Immature natural killer cell (primary cell): ENCODE data around the gene PRTFDC1. TPM values are rescaled to one million over a fixed set of nuclear protein-coding genes. Genes with fewer than 3 reads are reported as not detected.

Source experiments
- DNase-seq, 3 donors: peaks; one replicate each; pipeline ENCODE4 v3.0.0; 2022; ENCODE audit warnings: mixed read lengths in 1 of 3
- H3K27ac Mint-ChIP-seq, 6 donors: one replicate each; pipeline ENCODE4 v1.8.0; 2020; ENCODE audit warnings: mixed read lengths in 6 of 6, mild to moderate bottlenecking in 5 of 6, inconsistent platforms in 4 of 6, moderate library complexity in 3 of 6
- H3K27me3 Mint-ChIP-seq, 3 donors: one replicate each; pipeline ENCODE4 v1.8.0; 2020 to 2021; ENCODE audit warnings: low read depth in 3 of 3, mild to moderate bottlenecking in 3 of 3, mixed read lengths in 3 of 3, moderate library complexity in 3 of 3, inconsistent platforms in 1 of 3
- H3K36me3 Mint-ChIP-seq, 3 donors: one replicate each; pipeline ENCODE4 v1.8.0; 2020; ENCODE audit warnings: mixed read lengths in 3 of 3, inconsistent platforms in 2 of 3, mild to moderate bottlenecking in 2 of 3
- H3K4me1 Mint-ChIP-seq, 2 donors: one replicate each; pipeline ENCODE4 v1.8.0; 2020; ENCODE audit warnings: inconsistent platforms in 2 of 2, mild to moderate bottlenecking in 2 of 2, mixed read lengths in 2 of 2, moderate library complexity in 1 of 2
- H3K4me3 Mint-ChIP-seq, 5 donors: one replicate each; pipeline ENCODE4 v1.8.0; 2020; ENCODE audit warnings: mild to moderate bottlenecking in 5 of 5, mixed read lengths in 5 of 5, inconsistent platforms in 3 of 5, moderate library complexity in 3 of 5
- H3K9me3 Mint-ChIP-seq, 6 donors: one replicate each; pipeline ENCODE4 v1.8.0; 2020; ENCODE audit warnings: mild to moderate bottlenecking in 6 of 6, mixed read lengths in 6 of 6, inconsistent platforms in 4 of 6, moderate library complexity in 3 of 6
- polyA plus RNA-seq, 3 donors: library from polyadenylated mRNA; unstranded; fragments of 300-500 nt; fragmentation: Illumina TruSeq; gene quantifications; one replicate each; pipeline ENCODE4 v1.2.3, GENCODE V29; 2021

Gene PRTFDC1
- polyA plus RNA-seq, 3 donors from 2014 or later, result 0.40 to 1.3 TPM; not detected in 1

- H3K36me3 Mint-ChIP-seq, result peaks cover 0 to 28% (median 28%) of the 10 kb centered on the region in 3 donors
- H3K9me3 Mint-ChIP-seq, result no peaks in the 10 kb centered on the region
- H3K4me1 Mint-ChIP-seq, result peaks cover 19 to 23% of the 10 kb centered on the region in 2 donors
- H3K27me3 Mint-ChIP-seq, result peaks cover 0 to 3% (median 0%) of the 10 kb centered on the region in 3 donors
- no peak overlapping the region for H3K4me3 Mint-ChIP-seq
- H3K27ac Mint-ChIP-seq, result no peak overlapping the region
- no peak for DNase-seq
Measured at GRCh38 chr10:24902400-24902728, 50.0 kb downstream of the PRTFDC1 start.

DNA sequence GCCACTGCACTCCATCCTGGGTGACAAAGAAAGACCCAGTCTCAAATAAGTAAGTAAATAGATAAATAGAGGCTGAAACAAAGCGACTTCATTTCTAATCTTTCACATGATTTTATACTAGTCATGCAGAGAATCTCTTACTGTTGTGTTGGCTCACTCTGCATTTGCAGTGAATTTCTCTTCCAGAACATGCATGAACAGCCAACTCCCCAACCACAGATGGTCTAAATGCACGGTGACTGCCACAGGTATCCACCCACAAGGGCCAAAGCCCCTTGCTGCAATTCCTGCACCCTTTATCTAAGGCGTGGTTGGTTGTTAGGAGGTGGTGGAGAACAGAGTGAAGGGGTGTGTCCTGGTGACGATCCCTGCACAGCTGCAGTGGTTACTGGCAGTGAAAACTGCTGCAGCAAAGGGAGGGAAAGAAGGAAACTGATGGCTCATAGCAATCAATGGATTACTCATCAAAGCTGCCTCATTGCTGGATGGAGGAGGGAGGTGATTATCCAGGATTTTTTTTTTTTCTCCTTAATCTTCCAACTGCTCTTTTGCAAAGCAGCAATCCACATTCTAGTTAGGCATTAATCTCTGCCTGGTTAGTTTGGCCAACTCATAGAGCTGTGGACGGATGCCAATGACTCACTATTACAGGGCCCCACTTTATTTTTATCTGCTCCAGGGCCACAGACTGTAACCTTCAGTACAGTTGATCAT is 50.6 kb downstream of the PRTFDC1 start:
- Mint-ChIP-seq H3K27me3 (peaks cover 0 to 3% (median 0%) of the 10 kb centered on the region in 3 donors), H3K27ac (peak overlapping the region; percentile 1 to 46 (median 32))

DNA sequence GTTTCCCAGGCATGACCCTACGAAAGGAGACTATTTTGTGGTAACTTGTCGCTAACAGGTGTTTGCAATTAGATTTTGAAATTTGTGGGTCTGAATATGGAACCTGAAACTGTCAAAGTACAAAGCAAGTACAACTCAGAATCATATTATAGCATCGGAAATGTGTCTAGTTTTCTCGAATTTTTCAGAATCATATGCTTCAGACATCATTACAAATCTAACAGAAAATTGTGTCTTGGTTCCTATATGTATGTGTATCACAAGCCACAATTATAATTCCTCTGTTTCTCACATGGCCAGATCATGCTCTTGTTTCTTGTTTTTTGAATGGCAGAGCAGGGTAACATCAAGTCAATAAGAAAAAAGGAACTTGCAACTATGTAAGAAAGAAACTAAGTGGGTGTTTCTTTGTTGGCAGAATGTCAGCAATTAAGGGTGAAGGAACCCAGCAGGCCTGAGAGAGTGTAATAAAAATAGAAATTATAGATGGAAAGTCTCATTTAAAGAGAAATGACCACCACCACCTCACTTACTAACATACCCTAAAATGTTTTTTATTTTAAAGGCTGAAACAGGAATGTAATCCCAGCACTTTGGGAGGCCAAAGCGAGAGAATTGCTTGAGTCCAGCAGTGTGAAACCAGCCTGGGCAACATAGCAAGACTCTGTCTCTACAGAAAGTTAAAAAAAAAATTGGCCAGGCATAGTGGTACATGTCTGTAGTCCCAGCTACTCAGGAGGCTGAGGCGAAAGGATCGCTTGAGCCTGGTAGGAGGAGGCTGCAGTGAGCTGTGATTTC is 51.3 kb downstream of the PRTFDC1 start:
- Mint-ChIP-seq H3K9me3 (no peaks in the 10 kb centered on the region), H3K27ac (peak overlapping the region in 3 of 6 donors; percentile 23 to 41 (median 24)), H3K4me1 (peaks cover 25 to 28% of the 10 kb centered on the region in 2 donors)

More for the DNA sequence above, 50.6 kb downstream of the PRTFDC1 start:
- Mint-ChIP-seq H3K9me3 (no peaks in the 10 kb centered on the region), H3K36me3 (peaks cover 0 to 28% (median 28%) of the 10 kb centered on the region in 3 donors), H3K4me1 (peaks cover 24 to 28% of the 10 kb centered on the region in 2 donors), H3K4me3 (no peak overlapping the region)
- no peak for DNase-seq

DNA sequence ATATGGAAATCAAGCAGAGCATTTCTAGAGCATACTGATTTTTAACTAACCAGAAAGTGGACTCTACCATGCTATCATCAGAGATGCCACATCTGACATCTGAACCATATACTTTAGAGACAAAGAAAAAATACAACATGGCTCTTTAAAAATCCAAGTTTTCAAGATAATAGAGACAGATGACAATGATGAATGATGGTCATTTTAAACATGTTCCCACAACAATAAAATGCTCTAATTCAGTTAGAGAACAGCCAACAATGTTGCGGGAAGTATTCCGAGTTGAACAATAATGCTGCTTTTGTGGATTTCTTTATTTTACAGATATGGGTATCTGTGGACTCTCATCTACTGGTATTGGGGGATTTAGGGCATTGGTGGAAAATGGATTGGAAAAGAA is 52.8 kb downstream of the PRTFDC1 start:
- Mint-ChIP-seq H3K4me1 (peaks cover 36 to 43% of the 10 kb centered on the region in 2 donors), H3K36me3 (peaks cover 0 to 22% (median 21%) of the 10 kb centered on the region in 3 donors), H3K27ac (no peak overlapping the region), H3K27me3 (peaks cover 0 to 3% (median 2%) of the 10 kb centered on the region in 3 donors), H3K4me3 (no peak overlapping the region), H3K9me3 (no peaks in the 10 kb centered on the region)
- no peak for DNase-seq

More for the DNA sequence above, 51.3 kb downstream of the PRTFDC1 start:
- Mint-ChIP-seq H3K4me3 (no peak overlapping the region), H3K27me3 (peaks cover 0 to 3% (median 0%) of the 10 kb centered on the region in 3 donors), H3K36me3 (peaks cover 0 to 28% (median 21%) of the 10 kb centered on the region in 3 donors)
- no peak for DNase-seq

DNA sequence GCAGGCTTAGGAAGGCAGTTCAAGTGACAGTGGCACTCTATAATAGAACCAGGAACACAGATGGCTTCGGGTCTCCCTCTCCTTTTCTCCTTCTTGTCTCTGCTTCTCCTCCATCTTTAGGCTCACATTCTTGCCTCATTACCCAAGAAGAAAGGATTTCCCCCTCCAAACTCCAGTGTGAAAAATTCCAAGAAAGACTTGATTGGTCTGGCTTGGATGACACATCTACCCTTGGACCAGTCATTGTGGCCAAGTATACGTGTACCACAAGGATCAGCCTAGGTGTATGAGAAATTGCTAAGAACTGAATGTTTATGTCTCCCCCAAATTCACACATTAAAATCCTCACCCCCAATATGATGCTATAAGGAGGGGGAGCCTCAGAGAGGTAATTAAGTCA is 53.9 kb downstream of the PRTFDC1 start:
- Mint-ChIP-seq H3K36me3 (peaks cover 0 to 21% (median 19%) of the 10 kb centered on the region in 3 donors), H3K4me1 (peaks cover 46 to 54% of the 10 kb centered on the region in 2 donors), H3K27me3 (peaks cover 0 to 3% (median 2%) of the 10 kb centered on the region in 3 donors), H3K27ac (no peak overlapping the region), H3K9me3 (no peaks in the 10 kb centered on the region), H3K4me3 (no peak overlapping the region)
- no peak for DNase-seq

DNA sequence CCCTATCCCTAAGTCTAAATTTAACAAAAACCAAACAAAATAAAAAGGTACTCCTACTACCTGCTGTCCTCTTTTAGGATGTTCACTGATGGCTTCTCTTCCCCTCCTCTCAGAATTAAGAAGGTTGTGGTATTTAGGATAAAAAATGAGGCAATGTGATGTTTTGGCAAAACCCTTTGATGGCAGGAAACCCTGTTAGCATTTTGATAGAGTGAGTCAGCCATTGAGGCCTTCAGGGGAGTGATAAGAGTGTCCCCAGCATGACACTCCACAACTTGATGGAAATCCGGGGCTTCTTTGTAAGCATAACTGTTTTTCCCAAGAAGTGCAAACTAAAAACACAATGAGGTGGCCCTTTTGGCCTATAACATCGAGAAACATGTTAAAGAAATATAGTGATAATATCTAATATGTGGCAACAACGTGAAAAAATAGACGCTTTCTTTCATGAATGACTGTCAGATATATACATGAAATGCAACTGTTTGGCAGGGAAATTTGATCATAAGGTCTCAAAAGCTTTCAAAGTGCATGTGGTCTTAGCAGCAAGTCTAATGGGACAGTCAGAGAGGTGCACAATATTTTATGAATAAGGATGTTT is 55.0 kb downstream of the PRTFDC1 start:
- Mint-ChIP-seq H3K4me1 (peaks cover 51 to 63% of the 10 kb centered on the region in 2 donors), H3K4me3 (no peak overlapping the region), H3K36me3 (peaks cover 0 to 25% (median 19%) of the 10 kb centered on the region in 3 donors), H3K27ac (peak overlapping the region in 5 of 6 donors; percentile 7 to 76 (median 18)), H3K9me3 (no peaks in the 10 kb centered on the region), H3K27me3 (peaks cover 0 to 4% (median 2%) of the 10 kb centered on the region in 3 donors)
- no peak for DNase-seq

DNA sequence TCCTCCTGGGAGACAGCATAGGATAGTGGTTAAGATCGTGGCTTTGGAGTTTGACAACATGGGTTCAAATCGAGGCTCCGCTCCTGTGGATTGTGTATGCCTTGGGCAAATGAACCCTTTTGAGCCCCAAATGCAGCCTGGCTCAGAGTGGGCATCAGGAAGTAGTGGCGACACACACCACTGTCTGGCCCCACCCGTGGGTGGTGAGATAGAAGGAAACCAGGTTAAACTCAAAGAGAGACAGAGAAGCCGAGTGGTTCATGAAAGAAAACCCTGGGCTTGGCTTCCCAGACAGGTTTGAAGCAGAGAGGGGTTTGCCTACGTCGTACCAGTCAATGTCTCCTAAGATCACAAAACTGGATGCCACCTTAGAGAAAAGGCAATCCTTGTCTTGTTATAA is 57.7 kb downstream of the PRTFDC1 start:
- H3K36me3 Mint-ChIP-seq, result peaks cover 4 to 35% (median 22%) of the 10 kb centered on the region in 3 donors
- peak; percentile 48 to 55 (median 50) for DNase-seq
- peak overlapping the region; percentile 86 to 92 (median 92) for H3K4me3 Mint-ChIP-seq
- peaks cover 48 to 66% of the 10 kb centered on the region in 2 donors for H3K4me1 Mint-ChIP-seq
- H3K27me3 Mint-ChIP-seq, result peaks cover 0 to 2% (median 1%) of the 10 kb centered on the region in 3 donors
- H3K27ac Mint-ChIP-seq, result peak overlapping the region; percentile 96 to 98 (median 98)
- H3K9me3 Mint-ChIP-seq, result no peaks in the 10 kb centered on the region

DNA sequence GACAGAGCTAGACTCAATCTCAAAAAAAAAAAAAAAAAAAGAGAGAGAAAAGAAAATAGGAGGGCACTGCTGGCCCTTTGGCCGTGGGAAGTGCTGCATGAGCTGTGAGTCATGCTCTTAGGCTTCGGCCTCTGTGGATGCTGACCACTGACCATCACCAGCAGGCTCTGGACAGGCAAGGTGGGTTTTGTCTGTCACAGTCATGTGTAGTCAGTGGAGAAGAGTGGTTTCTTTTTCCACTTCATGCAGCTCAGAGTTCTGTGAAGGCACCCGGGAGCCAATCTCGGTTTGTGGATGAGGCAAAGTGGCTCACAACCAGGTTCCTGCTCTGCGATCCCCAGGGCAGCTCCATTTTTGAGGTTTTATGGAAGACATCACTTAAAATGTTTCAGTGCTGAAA is 58.1 kb downstream of the PRTFDC1 start:
- peaks cover 4 to 36% (median 25%) of the 10 kb centered on the region in 3 donors for H3K36me3 Mint-ChIP-seq
- peaks cover under 1 to 2% (median 2%) of the 10 kb centered on the region in 3 donors for H3K27me3 Mint-ChIP-seq

GRCh38 chr10:24893127-24893526 is 59.3 kb downstream of the PRTFDC1 start:
- Mint-ChIP-seq H3K27me3 (peaks cover 2 to 3% (median 3%) of the 10 kb centered on the region in 3 donors), H3K4me1 (peaks cover 64 to 82% of the 10 kb centered on the region in 2 donors), H3K36me3 (peaks cover 4 to 29% (median 20%) of the 10 kb centered on the region in 3 donors), H3K9me3 (no peaks in the 10 kb centered on the region), H3K27ac (peak overlapping the region; percentile 74 to 98 (median 96)), H3K4me3 (no peak overlapping the region)
- DNase-seq, result no peak

More for the DNA sequence above, 58.1 kb downstream of the PRTFDC1 start:
- peak overlapping the region; percentile 96 to 98 (median 98) for H3K27ac Mint-ChIP-seq
- peak; percentile 30 to 32 (median 31) for DNase-seq
- peak overlapping the region; percentile 86 to 92 (median 92) for H3K4me3 Mint-ChIP-seq
- H3K9me3 Mint-ChIP-seq, result no peaks in the 10 kb centered on the region
- peaks cover 52 to 70% of the 10 kb centered on the region in 2 donors for H3K4me1 Mint-ChIP-seq

- no peak overlapping the region for H3K4me3 Mint-ChIP-seq
- peak overlapping the region in 1 of 6 donors; percentile 36 for H3K27ac Mint-ChIP-seq
- peaks cover 65 to 86% of the 10 kb centered on the region in 2 donors for H3K4me1 Mint-ChIP-seq
Measured at GRCh38 chr10:24891823-24892222, 60.6 kb downstream of the PRTFDC1 start.

DNA sequence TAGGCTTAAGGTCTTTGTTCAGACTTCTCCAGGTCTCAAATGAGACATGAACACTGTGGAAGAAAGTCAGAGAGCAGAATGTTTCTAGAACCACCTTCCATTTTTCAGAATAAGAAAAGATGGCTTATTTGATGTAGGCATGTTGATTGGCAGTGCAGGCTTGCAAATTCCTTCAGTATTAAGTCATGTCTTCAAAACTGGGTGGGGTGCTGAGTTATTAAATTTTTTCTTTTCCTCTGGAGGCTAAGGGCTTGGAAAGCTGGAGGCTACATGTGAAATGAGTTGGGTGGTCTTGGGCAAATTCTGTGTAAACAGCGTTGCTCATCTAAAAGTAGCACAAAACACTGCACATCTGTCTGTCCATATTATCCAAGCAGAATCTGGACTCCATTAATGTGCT is 62.8 kb downstream of the PRTFDC1 start:
- Mint-ChIP-seq H3K27ac (peak overlapping the region in 5 of 6 donors; percentile 65 to 88 (median 82)), H3K27me3 (peaks cover 6 to 8% (median 6%) of the 10 kb centered on the region in 3 donors), H3K4me3 (no peak overlapping the region), H3K4me1 (peaks cover 67 to 93% of the 10 kb centered on the region in 2 donors), H3K36me3 (peaks cover 4 to 21% (median 17%) of the 10 kb centered on the region in 3 donors), H3K9me3 (no peaks in the 10 kb centered on the region)
- no peak for DNase-seq

More at GRCh38 chr10:24891823-24892222, 60.6 kb downstream of the PRTFDC1 start:
- H3K27me3 Mint-ChIP-seq, result peaks cover 6 to 8% (median 8%) of the 10 kb centered on the region in 3 donors
- no peak for DNase-seq
- H3K9me3 Mint-ChIP-seq, result no peaks in the 10 kb centered on the region
- H3K36me3 Mint-ChIP-seq, result peaks cover 4 to 24% (median 20%) of the 10 kb centered on the region in 3 donors

DNA sequence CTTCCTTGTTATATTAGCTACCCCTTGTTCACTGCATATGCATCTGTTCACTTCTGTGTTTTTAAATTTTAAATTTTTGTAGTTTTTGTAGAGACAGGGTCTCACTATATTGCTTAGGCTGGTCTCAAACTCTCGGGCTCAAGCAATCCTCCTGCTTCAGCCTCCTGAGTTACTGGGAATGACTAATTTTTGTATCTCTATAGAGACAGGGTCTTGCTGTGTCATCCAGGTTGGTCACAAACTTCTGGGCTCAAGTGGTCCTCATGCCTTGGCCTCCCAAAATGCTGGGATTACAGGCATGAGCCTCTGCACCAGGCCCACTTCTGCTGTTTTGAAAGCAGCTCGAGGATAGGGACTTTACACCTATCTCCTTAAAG is 64.6 kb downstream of the PRTFDC1 start:
- peak overlapping the region; percentile 85 to 97 (median 90) for H3K27ac Mint-ChIP-seq
- H3K27me3 Mint-ChIP-seq, result peaks cover 6 to 7% (median 6%) of the 10 kb centered on the region in 3 donors
- H3K36me3 Mint-ChIP-seq, result peaks cover 4 to 17% (median 16%) of the 10 kb centered on the region in 3 donors
- no peak for DNase-seq
- H3K4me3 Mint-ChIP-seq, result peak overlapping the region; percentile 79 to 86 (median 83)
- H3K4me1 Mint-ChIP-seq, result peaks cover 60 to 88% of the 10 kb centered on the region in 2 donors
- no peaks in the 10 kb centered on the region for H3K9me3 Mint-ChIP-seq

DNA sequence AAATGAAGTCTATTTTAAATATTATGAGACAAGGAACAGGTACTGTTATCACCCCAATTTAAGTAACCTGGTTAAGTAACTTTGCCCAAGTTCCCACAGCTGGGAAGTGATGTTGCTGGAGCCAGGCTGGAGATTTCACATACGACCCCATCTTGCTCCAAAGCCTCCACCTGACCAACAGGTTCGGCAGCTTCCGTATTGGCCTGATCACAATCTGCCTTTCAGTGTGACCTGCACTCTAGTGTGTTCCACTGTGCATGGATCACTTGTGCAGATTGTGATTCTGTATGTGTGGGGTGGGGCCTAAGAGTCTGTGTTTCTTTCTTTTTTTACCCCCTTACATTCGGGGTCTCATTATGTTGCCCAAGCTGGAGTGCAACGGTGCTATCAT is 66.1 kb downstream of the PRTFDC1 start:
- DNase-seq, result no peak
- Mint-ChIP-seq H3K4me1 (peaks cover 71 to 90% of the 10 kb centered on the region in 2 donors), H3K4me3 (peak overlapping the region in 4 of 5 donors; percentile 27 to 62 (median 36)), H3K9me3 (no peaks in the 10 kb centered on the region), H3K27ac (peak overlapping the region; percentile 52 to 81 (median 70)), H3K27me3 (peaks cover 6 to 7% (median 6%) of the 10 kb centered on the region in 3 donors), H3K36me3 (peaks cover 4 to 17% (median 14%) of the 10 kb centered on the region in 3 donors)
